HG02870 (cell line): ENCODE data around the gene HIPK4.
A peak's percentile ranks its signal among the peaks of the same experiment; 100 is the strongest.

Experiments
- ATAC-seq: cut with Tn5 transposase; IDR thresholded peaks from one replicate; pipeline ENCODE4 v1.9.1; 2021; ENCODE audit warnings: mild to moderate bottlenecking, moderate library complexity; ENCODE audit not compliant: unreplicated experiment

Gene HIPK4

GRCh38 chr19:40367577-40368434, 22.2 kb downstream of the HIPK4 start:
- ATAC-seq = no peak

GRCh38 chr19:40366697-40367561, 23.1 kb downstream of the HIPK4 start:
- ATAC-seq = no peak

- no peak for ATAC-seq
Observed at GRCh38 chr19:40365613-40366401, 24.2 kb downstream of the HIPK4 start.

- ATAC-seq = no peak
Observed at GRCh38 chr19:40365010-40365409, 25.0 kb downstream of the HIPK4 start.

GRCh38 chr19:40363069-40363468, 26.9 kb downstream of the HIPK4 start:
- no peak for ATAC-seq

- no peak for ATAC-seq
Observed at GRCh38 chr19:40362160-40362559, 27.8 kb downstream of the HIPK4 start.

- no peak for ATAC-seq
Observed at GRCh38 chr19:40360708-40361241, 29.2 kb downstream of the HIPK4 start.

- ATAC-seq = no peak
Observed at GRCh38 chr19:40360020-40360707, 29.8 kb downstream of the HIPK4 start.

- no peak for ATAC-seq
Observed at GRCh38 chr19:40358773-40359172, 31.2 kb downstream of the HIPK4 start.

- no peak for ATAC-seq
Observed at GRCh38 chr19:40357640-40358039, 32.3 kb downstream of the HIPK4 start.

- ATAC-seq = no peak
Observed at GRCh38 chr19:40356681-40357595, 33.0 kb downstream of the HIPK4 start.

- ATAC-seq = no peak
Observed at GRCh38 chr19:40355975-40356680, 33.9 kb downstream of the HIPK4 start.

GRCh38 chr19:40348961-40349507, 40.9 kb downstream of the HIPK4 start:
- no peak for ATAC-seq

GRCh38 chr19:40348125-40348913, 41.7 kb downstream of the HIPK4 start, which contains the start of the genes C19orf47 and PLD3:
TSS of gene C19orf47 (minus strand) at chr19:40348397. CDS start at chr19:40341857, 6,540 bp downstream.
TSS of gene PLD3 (plus strand) at chr19:40348695. CDS start at chr19:40366484, 17,789 bp downstream.
- ATAC-seq = peak; percentile 88

GRCh38 chr19:40344422-40344821, 45.6 kb downstream of the HIPK4 start:
- no peak for ATAC-seq

GRCh38 chr19:40342644-40343311, 47.2 kb downstream of the HIPK4 start:
- ATAC-seq = no peak
